K562 (cell line): ENCODE results near the gene TRAPPC8.

Experiments
- CHD2 ChIP-seq: IDR thresholded peaks from 2 replicates; pipeline ENCODE4 v1.6.1; 2011; ENCODE audit warnings: low read depth, low read length
- FOXM1 ChIP-seq, 2 experiments: fragments of 450-650 bp in 1 of 2; sonication (generic) in 1 of 2; formaldehyde crosslinking in 1 of 2; IDR thresholded peaks; 2 replicates each; pipeline versions ENCODE4 v1.6.1 to v1.9.0; 2017 to 2022; ENCODE audit warnings: low read depth in 2 of 2, mild to moderate bottlenecking in 2 of 2, missing genetic modification reagents in 1 of 2, moderate library complexity in 1 of 2
- HNRNPUL1 ChIP-seq: fragments of 200-400 bp; formaldehyde crosslinking; IDR thresholded peaks from 2 replicates; pipeline ENCODE4 v1.6.1; 2017; ENCODE audit warnings: low read length
- POLR2A ChIP-seq: fragments of 450-650 bp; conservative IDR thresholded peaks from 2 replicates; pipeline ENCODE4 v1.6.1; 2016
- POLR2AphosphoS5 ChIP-seq: IDR thresholded peaks from 2 replicates; pipeline ENCODE4 v1.6.1; 2011; ENCODE audit warnings: mild to moderate bottlenecking, low read depth, low read length, moderate library complexity; ENCODE audit not compliant: control insufficient read depth, insufficient read depth
- POLR2H ChIP-seq: IDR thresholded peaks from 2 replicates; pipeline ENCODE4 v1.6.1; 2016; ENCODE audit warnings: missing genetic modification characterization, low read depth, mild to moderate bottlenecking, control low read depth, missing compliant biosample characterization, moderate library complexity
- TOE1 ChIP-seq, 2 experiments: fragments of 450-650 bp in 1 of 2; sonication (generic) in 1 of 2; formaldehyde crosslinking in 1 of 2; IDR thresholded peaks; 2 replicates each; pipeline versions ENCODE4 v1.7.1 to v1.8.0; 2016 to 2022; ENCODE audit warnings: borderline replicate concordance in 2 of 2, mild to moderate bottlenecking in 2 of 2, antibody characterized with exemption in 1 of 2, inconsistent platforms in 1 of 2, low read depth in 1 of 2, missing genetic modification reagents in 1 of 2, moderate library complexity in 1 of 2

- TF ChIP-seq POLR2A (no peak), FOXM1 (IDR thresholded peaks at IDR 0.05; ENCODE audit: low read depth) (no peak), FOXM1 (CRISPR knock-in tag; IDR thresholded peaks at IDR 0.05; ENCODE audit: low read depth) (no peak), CHD2 (no peak), TOE1 (IDR thresholded peaks at IDR 0.05; ENCODE audit: borderline replicate concordance) (no peak), TOE1 (CRISPR knock-in tag; IDR thresholded peaks at IDR 0.05; ENCODE audit: borderline replicate concordance, low read depth) (no peak), POLR2H (tag) (no peak), HNRNPUL1 (no peak), POLR2AphosphoS5 (no peak)
Measured at GRCh38 chr18:31837879-31838278, 105.0 kb downstream of the TRAPPC8 start.
